SIG-M5 treated with dmso at 0.1 percent for 504 hours (cell line): ENCODE measurements around the gene MFGE8.
"Not testable (repeated sequence)": the region's sequence is repeated elsewhere in the genome, so short reads cannot be mapped to it uniquely, and the experiment has no call there.

Experiments
- DNase-seq: peaks from one replicate; lab custom pipeline; 2025; ENCODE audit not compliant: unreplicated experiment; lab: John Stamatoyannopoulos, UW

MFGE8 gene

DNA sequence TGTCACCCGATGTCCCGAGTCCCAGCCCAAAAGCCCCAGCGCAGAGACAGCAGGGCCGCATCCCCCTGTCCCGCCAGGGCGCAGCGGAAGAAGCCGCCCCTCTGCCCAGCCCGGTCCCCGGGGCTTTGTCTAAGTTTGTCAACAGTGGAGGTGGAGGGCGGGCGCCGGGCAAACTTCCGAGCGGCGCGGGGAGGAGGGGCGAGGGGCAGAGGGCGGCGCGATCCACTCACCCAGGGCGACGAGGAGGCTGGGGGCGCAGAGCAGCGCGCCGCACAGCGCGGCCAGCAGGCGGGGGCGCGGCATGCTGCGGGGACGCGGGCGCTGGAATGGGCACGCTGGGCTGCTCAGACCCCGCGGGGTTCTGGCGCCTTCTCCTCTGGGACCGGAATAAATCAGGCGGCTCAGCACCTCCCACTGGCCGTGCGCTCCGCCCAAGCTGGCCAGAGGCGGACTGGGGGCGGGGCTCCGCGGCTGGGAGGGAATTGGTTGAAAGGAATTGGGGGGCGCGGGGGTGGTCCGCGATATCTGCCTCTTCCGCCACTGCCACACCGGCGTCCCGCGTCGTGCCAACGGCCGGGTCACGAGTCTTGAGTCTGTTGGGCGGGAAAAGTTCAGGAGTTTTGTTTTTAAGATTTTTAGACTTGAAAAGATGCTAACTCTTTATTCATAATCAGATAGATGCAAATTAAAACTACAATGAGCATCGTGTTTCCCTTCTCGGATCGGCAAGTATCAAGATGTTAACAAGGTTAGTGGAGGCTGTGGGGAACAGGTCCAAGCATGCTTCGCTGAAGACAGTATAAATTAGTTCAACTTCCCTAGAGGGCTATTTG lies at the start of gene MFGE8:
Gene MFGE8 (minus strand): TSS at position 363 of the 833 bp plus-strand sequence. CDS start 60 bp downstream, at position 303.
- DNase-seq, result peak; percentile 38

GRCh38 chr15:88959445-88959844 lies 46.3 kb upstream of the MFGE8 start:
- DNase-seq, result no peak

DNA sequence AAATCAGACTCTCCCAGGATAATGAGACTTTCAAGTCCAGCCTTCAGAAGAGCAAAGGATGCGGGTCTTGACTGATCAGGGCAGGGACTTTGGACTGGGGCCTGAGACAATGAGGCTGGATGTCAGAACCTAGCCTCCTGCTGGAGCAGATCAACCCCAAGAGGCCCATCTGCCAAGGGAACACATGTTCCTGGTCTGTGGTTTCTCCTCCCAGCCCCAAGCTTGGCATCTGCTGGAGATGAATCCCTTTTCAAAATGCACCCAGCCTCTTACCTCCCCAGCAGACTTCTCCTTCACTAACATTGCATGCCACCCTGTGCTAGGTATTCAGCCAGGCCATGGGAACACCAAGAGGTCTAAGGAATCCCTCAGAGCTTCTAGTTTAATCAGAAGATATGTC lies 43.7 kb upstream of the MFGE8 start:
- DNase-seq, result no peak

DNA sequence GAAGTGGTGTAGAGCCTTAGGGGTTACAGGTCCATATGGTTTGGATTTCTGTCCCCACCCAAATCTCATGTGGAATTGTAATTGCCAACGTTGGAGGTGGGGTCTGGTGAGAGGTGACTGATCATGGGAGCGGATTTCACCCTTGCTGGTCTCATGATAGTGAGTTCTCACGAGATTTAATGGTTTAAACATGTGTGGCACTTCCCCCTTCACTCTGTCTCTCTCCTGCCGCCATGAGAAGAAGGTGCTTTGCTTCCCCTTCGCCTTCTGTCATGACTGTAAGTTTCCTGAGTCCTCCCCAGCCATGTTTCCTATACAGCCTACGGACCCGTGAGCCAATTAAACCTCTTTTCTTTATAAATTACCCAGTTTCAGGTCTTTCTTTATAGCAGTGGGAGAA lies 43.1 kb upstream of the MFGE8 start:
- no peak for DNase-seq

DNA sequence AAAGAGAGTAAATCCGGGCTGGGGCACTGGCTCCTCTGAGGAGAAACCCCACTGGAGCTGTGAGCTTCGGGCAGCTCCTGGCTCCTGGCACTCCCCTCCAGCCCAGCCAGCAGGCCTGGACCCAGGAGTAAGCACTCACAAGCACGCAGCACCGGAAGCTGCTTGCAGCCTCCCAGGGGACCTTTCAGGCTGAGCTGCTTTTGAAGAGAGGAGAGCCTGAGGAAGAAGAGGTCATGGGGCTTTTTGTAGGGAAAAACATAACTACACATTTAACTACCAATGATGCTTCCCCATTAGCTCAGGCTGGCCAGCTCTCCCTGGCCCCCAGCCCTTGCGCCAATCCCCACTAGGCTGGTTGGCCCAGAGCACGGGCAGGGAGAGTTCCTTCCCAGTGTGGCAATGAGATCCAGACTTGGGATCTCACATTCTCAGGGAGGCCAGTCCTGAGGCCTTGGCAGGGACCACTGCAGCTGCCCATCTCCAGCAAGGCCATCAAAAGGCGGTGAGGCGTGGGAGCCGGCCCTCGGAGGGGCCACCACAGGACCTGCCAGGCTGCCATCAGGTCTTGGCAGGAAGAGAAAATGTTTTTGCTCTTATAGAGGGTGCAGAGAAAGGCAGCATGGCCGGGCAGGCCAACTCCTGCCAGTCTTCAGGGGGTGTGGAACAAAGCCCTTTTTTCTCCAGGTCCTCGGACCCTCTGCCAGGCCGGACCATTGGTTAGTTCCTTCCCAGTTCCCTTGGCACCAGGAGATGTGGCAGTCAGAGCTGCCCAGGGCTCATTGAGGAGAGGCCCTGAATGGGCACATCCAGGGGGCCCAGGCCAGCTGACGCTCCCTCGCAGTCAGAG lies 41.5 kb upstream of the MFGE8 start:
- DNase-seq, result no peak

- DNase-seq, result no peak
These were observed 37.5 kb upstream of the MFGE8 start for GRCh38 chr15:88950600-88951160.

GRCh38 chr15:88949734-88950400 lies 36.7 kb upstream of the MFGE8 start:
- DNase-seq, result no peak

DNA sequence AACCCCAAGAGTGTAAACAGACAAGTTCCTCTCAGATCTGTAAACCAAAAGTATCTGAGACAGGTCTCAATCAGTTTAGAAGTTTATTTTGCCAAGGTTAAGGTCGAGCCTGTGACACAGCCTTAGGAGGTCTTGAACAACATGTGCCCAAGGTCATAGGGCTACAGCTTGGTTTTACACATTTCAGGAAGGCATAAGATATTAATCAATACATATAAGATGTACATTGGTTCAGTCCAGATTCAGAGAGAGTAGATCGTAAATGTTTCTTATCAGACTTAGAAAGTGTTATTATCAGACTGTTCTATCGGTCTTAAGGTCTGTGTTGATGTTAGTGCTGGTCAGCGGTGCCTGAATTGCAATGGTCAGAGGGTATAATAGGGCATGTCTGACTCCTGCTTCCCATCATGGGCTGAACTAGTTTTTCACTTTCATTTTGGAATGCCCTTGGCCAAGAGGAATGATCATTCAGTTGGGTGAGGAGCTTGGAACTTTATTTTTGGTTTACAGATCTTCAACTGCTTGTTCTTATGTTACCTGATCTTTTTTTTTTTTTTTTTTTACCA lies 27.0 kb upstream of the MFGE8 start:
- no peak for DNase-seq

DNA sequence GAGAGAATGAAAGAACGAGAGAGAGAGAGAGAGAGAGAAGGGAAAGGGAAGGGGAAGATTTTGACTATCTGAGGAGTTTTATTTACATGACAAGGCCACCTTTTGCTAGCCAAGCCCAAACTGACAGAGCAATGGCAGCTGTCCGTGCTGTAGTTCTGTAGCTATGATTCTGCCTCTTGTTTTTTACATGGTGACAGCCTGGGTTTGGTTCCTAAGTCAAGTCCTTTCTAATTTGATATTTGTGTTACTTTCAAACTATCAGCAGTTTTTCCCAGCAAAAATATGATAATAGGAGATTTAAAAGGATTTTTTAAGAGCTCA lies 26.3 kb upstream of the MFGE8 start:
- DNase-seq, result no peak

DNA sequence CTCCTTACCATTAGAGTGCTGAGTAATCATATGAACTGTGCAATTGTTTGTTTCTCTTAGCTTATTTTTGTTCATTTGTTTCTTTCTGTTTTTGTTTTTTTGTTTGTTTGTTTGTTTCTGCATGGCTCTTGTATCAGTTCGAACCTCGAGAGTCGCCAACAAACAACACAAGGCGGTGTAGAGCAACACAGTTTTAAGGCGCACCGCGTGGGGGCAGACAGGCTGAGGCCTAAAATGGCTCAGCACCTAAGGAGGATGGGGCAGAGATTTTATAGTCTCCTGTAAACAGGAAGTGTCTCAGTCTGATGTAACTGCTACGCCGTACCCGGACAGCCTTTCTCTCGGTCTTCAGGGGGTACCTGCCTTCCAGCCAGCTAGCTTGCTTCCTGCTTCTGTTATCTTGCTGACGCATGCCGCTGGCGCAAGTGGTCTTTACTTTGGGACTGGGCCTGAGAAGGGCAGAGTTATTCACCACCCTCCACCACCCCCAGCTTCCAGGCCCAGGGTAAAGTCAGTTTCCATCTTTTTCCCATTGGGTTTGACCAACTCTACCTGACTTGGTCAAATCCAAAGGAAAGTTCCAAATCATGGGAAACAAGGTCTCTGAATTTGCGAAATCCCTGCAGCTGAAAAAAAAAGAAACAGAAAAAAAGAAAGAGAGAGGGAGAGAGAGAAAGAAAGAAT lies 25.8 kb upstream of the MFGE8 start:
- no peak for DNase-seq

DNA sequence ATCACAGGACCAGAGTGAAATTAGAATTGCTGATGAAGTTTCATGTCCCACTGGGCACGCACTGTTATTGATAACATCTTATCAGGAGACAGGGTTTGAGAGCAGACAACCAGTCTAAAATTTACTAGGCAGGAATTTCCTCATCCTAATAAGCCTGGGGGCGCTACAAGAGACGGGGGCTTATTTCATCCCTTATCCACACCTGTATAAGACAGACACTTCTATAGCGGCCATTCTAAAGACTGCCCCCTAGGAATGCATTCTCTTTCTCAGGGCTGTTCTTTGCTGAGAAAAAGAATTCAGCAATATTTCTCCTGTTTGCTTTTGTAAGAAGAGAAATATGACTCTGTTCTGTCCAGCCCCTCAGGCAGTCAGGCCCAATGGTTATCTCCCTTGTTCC lies 21.3 kb upstream of the MFGE8 start:
- not testable (repeated sequence) for DNase-seq

- no peak for DNase-seq
These were observed 19.7 kb upstream of the MFGE8 start for GRCh38 chr15:88932875-88933330.

DNA sequence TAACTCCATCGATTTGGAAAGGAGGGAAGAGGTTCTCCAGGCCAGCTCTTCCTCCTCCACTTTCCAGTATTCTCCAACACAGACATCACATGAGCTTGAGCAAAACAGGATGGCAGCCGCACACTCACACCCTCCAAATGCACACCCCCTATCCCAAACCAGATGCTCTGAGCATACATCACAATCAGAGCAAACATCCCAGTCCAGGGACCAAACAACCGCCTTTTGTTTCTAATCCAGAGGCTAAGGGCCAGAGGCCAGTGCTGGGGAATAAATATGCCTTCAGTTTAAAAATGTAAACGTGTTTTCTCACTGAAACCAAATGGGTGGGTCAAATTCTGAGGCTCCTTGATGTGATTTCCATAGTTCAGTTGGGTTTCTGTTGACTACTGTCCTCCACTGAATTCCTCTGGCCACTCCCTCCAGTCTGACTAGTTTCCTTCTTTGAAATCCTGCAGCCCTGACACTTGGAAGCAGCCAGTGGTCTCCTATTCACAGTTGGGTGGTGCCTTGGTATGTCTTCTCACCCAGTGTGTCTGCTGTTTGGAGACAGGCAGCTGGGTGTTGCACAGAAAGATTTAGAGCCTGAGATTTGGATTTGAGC lies 19.2 kb upstream of the MFGE8 start:
- no peak for DNase-seq

- DNase-seq, result no peak
These were observed 17.4 kb upstream of the MFGE8 start for GRCh38 chr15:88930579-88930978.

DNA sequence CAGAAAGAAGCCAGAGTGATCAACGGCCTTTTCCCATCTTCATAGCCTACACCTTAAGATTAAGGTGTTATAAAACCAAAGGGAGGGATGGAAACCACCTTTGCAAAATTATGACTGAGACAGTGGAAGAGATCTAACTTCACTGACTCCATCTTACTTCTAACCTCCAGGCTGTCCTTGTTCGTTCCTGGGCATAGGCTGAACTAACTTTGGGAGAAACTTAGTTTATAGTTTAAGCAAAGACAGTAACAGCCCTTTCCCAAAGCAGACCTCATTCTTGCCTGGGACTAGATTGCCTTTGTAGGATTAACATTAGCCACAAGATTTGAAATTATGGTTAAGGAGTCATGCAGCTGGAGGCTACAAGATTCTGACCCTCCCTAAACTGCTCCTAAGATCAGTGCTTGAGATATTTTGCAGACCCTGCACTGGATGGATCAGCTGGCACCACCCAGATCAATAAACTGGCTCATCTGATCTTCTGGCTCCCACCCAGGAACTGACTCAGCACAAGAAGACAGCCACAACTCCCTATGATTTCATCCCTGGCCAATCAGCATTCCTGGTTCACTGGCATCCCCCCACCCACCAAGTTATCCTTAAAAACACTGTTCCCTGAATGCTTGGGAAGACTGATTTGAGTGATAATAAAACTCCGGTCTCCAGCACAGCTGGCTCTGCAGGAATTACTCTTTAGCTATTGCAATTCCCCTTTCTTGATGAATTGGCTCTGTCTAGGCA lies 16.3 kb upstream of the MFGE8 start:
- DNase-seq, result not testable (repeated sequence)

DNA sequence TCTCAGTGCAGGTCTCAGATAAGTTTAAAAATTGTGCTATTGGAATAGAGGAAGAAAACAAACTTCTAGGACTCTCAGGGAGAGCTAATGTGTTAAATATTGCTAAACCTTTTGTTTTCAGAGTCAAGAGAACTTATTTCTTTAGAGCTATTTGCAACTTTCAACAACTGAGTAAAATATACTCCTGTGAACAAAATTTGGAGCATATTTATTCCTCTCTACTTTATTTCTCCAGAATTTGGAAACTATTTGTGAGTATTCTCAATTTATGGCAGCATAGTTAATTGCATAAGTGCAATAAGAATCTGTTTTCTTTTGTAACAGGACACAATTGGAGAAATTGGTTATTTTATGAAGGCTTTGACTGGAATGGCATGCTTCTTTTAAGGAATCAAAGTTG lies 15.0 kb upstream of the MFGE8 start:
- not testable (repeated sequence) for DNase-seq

DNA sequence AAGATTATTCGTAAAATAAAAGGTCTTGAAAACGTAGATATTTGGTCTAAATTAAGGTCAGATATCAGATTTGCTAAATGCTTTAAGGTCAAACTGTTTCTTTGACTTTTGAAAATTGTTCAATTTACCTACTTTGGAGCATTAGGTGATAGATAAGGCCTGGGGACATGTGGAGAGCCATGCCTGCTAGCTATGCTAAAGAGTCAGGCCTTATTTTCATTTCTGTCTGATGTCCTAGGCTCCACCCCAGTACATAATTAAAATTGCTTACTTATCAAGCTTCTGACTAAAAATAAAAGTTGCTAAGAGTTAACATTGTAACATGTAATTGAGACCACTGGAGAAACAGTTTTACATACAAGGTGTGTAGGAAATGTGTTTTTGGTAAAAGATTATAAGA lies 12.5 kb upstream of the MFGE8 start:
- DNase-seq, result not testable (repeated sequence)

GRCh38 chr15:88920892-88921435 lies 7.8 kb upstream of the MFGE8 start:
- DNase-seq, result not testable (repeated sequence)
